ENCODE data around the gene ABCA7. TPM values are rescaled to one million over a fixed set of nuclear protein-coding genes. Genes with fewer than 3 reads are reported as not detected.
A peak's percentile ranks its signal among the peaks of the same experiment; 100 is the strongest.

Gene ABCA7
- total RNA-seq, 4 donors from 2014 or later = 12.6 to 24.4 (median 18.7) TPM

DNA sequence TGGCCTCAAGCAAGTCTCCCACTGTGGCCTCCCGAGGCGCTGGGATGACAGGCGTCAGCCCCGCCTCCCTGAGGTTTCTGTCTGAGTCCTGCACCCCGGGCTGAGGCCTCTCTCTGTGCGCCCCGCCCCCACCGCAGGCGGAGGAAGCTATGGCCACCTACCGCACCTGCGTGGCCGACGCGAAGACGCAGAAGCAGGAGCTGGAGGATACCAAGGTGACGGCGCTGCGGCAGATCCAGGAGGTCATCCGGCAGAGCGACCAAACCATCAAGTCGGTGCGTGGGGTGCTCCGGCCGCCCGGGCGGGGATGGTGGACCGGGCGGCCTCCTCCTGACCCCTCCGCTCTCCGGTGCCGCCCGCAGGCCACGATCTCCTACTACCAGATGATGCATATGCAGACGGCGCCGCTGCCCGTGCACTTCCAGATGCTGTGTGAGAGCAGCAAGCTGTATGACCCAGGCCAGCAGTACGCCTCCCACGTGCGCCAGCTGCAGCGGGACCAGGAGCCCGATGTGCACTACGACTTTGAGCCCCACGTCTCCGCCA, 39.7 kb downstream of the ABCA7 start:
- peaks cover 0 to 4% (median 0%) of the 10 kb centered on the region in 4 donors for H3K27me3 ChIP-seq
- no peak for TF ChIP-seq POLR2A (IDR thresholded peaks at IDR 0.05)
- no peak for TF ChIP-seq CTCF (IDR thresholded peaks at IDR 0.05)
- no peak overlapping the region for H3K4me3 ChIP-seq
- no peak for DNase-seq
- intact Hi-C loops (cut with DNase I) = no loop called here
- H3K4me1 ChIP-seq = peaks cover 8 to 80% (median 25%) of the 10 kb centered on the region in 3 donors
- no peak overlapping the region for H3K27ac ChIP-seq
- 92% methylated on average over 18 to 28 of the region's 45 CpGs for WGBS, 2 donors
- H3K36me3 ChIP-seq = peaks cover 0 to 11% (median 0%) of the 10 kb centered on the region in 3 donors
- H3K9me3 ChIP-seq = no peaks in the 10 kb centered on the region

DNA sequence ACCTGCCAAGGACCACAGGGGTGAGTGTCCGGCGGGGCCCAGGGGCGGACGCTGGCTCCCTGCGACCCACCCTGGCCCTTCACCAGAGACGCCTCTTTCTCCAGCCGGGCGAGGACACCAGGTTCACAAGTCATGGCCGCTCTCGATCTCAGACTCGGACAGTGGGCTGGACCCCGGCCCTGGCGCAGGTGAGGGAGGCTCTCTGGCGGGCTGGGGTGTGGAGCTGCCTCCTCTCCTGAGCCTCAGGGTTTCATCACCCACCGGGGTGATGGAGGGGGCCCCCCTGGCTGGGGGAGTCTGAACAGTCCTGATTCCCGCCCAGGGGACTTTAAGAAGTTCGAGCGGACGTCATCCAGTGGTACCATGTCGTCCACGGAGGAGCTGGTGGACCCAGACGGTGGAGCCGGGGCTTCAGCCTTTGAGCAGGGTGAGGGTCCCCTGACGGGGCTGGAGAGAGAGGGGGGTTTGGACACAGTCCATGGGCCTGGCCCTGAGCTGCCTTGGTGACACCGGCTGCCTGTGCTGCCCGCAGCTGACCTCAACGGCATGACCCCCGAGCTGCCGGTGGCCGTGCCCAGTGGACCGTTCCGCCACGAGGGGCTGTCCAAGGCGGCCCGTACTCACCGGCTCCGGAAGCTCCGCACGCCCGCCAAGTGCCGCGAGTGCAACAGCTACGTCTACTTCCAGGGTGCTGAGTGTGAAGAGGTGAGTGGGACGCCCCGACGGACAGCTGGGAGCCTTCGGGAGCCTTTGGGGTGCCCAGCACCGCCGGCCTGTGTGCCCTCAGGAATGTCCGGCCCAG, 40.7 kb downstream of the ABCA7 start:
- intact Hi-C loops (cut with DNase I) = no loop called here
- no peak for DNase-seq
- H3K4me3 ChIP-seq = no peak overlapping the region
- H3K36me3 ChIP-seq = peaks cover 0 to 12% (median 0%) of the 10 kb centered on the region in 3 donors
- H3K27me3 ChIP-seq = peaks cover 0 to 4% (median 0%) of the 10 kb centered on the region in 4 donors
- 90% methylated on average over 8 of the region's 50 CpGs; no CpG with 5 or more reads in 1 of the 2 donors for WGBS, 2 donors
- H3K9me3 ChIP-seq = no peaks in the 10 kb centered on the region
- TF ChIP-seq CTCF (IDR thresholded peaks at IDR 0.05) (no peak), POLR2A (IDR thresholded peaks at IDR 0.05) (no peak)
- no peak overlapping the region for H3K27ac ChIP-seq
- H3K4me1 ChIP-seq = peaks cover 4 to 81% (median 25%) of the 10 kb centered on the region in 3 donors

GRCh38 chr19:1081301-1082164, 41.6 kb downstream of the ABCA7 start:
- intact Hi-C loops (cut with DNase I) = no loop called here
- H3K27me3 ChIP-seq = peaks cover 0 to 4% (median 0%) of the 10 kb centered on the region in 4 donors
- H3K9me3 ChIP-seq = no peaks in the 10 kb centered on the region
- peaks cover 0 to 22% (median 0%) of the 10 kb centered on the region in 3 donors for H3K36me3 ChIP-seq
- peaks cover 4 to 82% (median 25%) of the 10 kb centered on the region in 3 donors for H3K4me1 ChIP-seq
- 92% methylated on average over 2 of the region's 58 CpGs; no CpG with 5 or more reads in 1 of the 2 donors for WGBS, 2 donors
- peak overlapping the region in 3 of 4 donors; percentile 25 to 57 (median 45) for H3K4me3 ChIP-seq
- DNase-seq = no peak
- no peak for TF ChIP-seq POLR2A (IDR thresholded peaks at IDR 0.05)
- TF ChIP-seq CTCF (IDR thresholded peaks at IDR 0.05) = no peak
- peak overlapping the region; percentile 12 to 86 (median 70) for H3K27ac ChIP-seq

DNA sequence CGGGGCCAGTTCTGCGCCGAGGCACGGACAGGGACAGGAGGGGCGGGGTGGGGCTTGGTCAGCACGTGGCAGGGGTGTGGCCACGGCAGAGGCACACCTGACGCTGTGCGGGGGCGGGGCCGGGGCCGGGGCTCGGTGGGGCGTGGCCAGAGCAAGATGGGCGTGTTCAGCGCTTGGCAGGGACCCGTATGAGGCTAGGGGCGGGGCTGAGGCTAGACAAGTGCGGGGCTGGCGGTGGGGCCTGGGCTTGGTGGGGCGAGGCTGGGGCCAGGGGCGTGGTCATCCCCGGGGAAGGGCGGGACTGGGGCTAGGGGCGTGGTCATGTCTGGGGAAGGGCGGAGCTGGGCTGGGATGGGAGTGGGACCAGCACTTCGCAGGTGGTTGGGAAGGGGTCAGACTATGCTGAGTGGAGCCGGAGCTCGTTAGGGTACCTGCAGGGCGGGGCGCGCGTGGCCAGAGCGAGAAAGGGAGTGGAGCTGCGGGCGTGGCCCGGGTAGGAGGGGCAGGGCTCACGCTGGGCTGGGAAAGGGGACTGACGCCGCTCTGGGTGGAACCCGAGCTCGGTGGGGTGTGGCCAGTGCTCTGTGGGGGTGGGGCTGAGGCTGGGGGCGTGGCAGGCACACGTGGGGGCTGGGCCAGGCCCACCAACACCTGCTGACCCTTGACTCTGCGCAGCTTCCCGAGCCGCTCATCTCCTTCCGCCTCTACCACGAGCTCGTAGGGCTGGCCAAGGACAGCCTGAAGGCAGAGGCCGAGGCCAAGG, 42.4 kb downstream of the ABCA7 start:
- TF ChIP-seq POLR2A (IDR thresholded peaks at IDR 0.05) (no peak), CTCF (IDR thresholded peaks at IDR 0.05) (no peak)
- Histone ChIP-seq H3K27ac (peak overlapping the region; percentile 67 to 86 (median 78)), H3K4me1 (peaks cover 4 to 82% (median 21%) of the 10 kb centered on the region in 3 donors), H3K27me3 (peaks cover 0 to 4% (median 0%) of the 10 kb centered on the region in 4 donors), H3K9me3 (no peaks in the 10 kb centered on the region), H3K36me3 (peaks cover 0 to 29% (median 0%) of the 10 kb centered on the region in 3 donors), H3K4me3 (peak overlapping the region; percentile 19 to 57 (median 38))
- no peak for DNase-seq
- intact Hi-C loops (cut with DNase I) = no loop called here
- 23 to 24% methylated on average over 5 to 27 of the region's 51 CpGs for WGBS, 2 donors
